GM21381 (cell line): ENCODE measurements around the gene RGS9.
"Not testable (repeated sequence)": the region's sequence is repeated elsewhere in the genome, so short reads cannot be mapped to it uniquely, and the experiment has no call there.

Experiments
- ATAC-seq: cut with Tn5 transposase; IDR thresholded peaks from one replicate; pipeline ENCODE4 v1.9.1; 2021; ENCODE audit warnings: mild to moderate bottlenecking, moderate library complexity; ENCODE audit not compliant: unreplicated experiment

RGS9 gene

GRCh38 chr17:65201331-65201730, 64.2 kb downstream of the RGS9 start:
- no peak for ATAC-seq

DNA sequence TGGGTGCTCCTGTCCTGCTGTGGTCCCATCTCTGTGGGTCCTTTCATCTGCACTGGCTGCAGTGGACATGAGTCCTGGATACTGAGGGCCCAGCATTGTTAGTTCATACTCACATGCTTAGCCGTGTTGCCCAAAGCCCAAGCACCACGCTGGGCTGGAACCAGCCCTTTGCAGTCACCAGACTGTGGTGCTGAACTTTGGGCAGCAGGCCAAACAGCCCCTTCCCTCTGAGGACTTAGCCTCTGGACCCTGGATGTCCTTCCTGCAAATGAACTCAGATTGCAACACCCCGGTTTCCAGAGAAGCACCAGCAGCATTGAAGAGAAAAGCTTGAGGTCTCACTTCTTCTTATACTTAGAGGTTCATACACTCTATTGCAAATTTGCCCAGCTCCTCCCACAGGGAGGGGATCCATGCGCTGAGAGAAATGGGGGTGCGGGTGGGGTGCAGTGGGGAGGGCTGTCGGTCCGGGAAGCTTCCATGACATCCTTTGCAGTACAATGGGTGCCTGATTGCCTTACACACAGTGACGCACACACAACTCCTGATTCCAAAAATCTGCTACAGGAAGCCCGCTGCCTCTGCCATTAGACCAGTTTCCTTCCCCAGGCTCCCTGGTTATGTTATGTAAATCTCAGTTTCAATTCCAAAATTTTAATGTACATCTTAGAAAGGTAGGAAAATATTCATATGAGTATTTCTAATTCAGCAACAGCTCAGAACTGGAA, 65.8 kb downstream of the RGS9 start:
- no peak for ATAC-seq

- no peak for ATAC-seq
Measured at GRCh38 chr17:65204001-65204400, 66.8 kb downstream of the RGS9 start.

DNA sequence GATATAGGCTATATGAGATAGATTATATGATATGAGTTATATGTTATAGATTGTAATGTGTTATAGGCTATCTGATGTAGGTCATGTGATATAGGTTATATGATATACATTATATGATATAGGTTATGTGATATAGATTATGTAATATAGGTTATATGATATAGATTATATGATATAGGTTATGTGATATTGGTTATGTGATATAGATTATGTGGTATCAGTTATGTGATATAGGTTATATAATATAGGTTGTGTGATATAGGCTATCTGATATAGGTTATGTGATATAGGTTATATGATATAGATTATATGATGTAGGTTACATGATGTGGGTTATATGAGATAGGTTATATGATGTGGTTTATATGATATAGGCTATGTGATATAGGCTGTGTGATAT, 68.5 kb downstream of the RGS9 start:
- ATAC-seq, result no peak

DNA sequence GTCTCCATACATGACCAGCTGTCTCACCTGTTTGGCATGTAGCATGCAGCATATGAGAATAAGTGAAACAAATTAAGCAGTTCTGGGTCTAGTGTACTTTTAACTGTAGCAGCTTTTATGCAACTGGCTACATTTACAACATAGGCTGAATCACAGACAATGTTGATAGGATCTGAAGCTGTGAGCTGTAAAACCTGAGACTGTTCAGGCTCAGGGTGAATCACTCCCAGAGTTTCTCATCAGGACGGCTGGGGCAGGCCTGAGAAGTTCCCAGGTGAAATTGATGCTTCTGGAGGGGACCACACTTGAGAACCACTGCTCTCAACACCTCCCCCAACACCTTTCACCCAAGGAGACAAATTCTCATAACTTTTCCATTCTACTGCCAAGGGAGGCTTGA, 70.3 kb downstream of the RGS9 start:
- not testable (repeated sequence) for ATAC-seq

- no peak for ATAC-seq
Measured at GRCh38 chr17:65208717-65209116, 71.5 kb downstream of the RGS9 start.

GRCh38 chr17:65218261-65218660, 81.1 kb downstream of the RGS9 start:
- ATAC-seq, result no peak

DNA sequence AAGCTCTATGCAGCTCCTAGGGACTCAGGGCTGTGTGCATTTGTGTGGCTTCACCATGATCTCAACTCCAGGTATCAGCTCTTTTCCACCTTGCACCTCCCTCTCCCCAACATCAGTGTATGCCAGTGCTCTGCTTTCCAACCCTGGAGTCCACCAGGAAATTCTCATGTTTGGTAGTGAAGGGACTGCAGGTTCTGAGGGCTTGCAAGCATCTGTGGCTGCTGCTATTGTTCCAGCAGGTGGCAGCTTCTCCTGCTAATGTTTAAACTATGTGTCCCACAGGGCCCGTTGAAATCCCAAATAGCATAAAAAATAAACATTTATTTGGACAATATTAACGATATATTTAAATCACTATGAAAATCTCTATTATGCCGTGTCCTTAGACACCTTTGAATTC, 82.0 kb downstream of the RGS9 start:
- ATAC-seq, result no peak

- ATAC-seq, result no peak
Measured at GRCh38 chr17:65219707-65220106, 82.5 kb downstream of the RGS9 start.

- ATAC-seq, result no peak
Measured at GRCh38 chr17:65220732-65221131, 83.6 kb downstream of the RGS9 start.

DNA sequence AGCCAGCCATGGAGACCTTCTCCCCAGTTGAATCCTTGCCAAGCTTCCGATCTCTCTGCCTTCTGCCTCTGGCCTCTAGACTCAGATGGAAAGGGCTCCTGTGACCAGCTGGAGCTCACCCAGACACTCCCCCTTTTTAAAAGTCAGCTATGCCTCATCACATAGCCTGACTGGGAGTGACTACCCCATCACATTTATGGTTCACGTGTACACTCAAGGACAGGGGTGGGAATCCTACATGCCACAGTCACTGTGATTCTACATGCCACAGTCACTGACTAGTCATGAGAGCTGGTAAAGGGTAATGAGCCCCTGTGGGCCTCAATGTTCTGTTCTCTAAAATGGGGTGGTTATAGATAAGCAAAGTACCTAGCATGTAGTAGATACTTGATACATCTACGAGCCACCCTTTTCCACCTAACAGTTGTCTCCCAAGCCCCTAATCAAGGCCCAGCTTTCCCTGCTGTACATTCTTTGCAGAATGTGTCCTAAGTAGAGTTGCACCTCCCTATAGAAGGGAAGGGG, 85.1 kb downstream of the RGS9 start:
- no peak for ATAC-seq

GRCh38 chr17:65225061-65225460, 87.9 kb downstream of the RGS9 start:
- no peak for ATAC-seq

DNA sequence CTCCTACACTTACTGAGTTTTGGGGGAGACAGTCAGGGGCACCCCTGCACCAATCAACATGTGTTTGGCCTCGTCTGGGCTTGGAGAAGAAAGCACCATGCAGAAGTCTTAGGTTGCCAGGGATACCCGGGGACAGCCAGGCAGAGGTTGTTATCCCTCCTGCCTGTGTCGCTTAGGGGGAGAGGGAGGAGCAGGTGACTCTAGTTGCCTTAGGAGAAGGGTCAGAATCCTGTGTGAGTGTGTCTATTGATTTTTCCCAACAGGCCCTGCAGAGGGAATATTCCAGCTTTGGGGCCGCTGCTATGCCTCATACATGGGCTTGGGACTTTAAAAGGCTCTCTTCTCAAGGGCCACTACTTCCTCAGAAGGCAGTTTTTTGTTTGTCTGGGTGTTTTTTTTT, 89.1 kb downstream of the RGS9 start:
- ATAC-seq, result no peak

DNA sequence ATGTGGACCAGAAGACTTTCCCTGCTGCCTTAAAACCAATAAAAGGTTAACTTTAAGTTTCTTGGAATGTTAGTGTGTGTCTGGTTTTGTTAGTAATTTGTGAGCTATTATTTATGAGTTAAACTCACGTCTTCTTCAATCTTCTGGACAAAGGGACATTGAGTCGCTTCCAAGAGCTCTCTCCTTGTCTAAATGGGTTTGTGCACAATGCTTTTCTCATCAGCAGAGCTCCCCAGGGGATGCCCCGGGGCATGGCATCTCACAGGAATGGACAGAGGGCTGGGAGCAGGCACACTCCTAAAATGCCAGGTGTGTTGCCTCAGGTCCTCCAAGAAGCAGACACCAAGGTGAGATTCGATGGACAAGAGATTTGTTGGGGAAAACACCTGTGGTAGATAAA, 90.5 kb downstream of the RGS9 start:
- ATAC-seq, result no peak

GRCh38 chr17:65228287-65228686, 91.1 kb downstream of the RGS9 start:
- ATAC-seq, result no peak

GRCh38 chr17:65228734-65229620, 91.8 kb downstream of the RGS9 start:
- no peak for ATAC-seq

GRCh38 chr17:65229621-65229995, 92.4 kb downstream of the RGS9 start:
- ATAC-seq, result no peak

GRCh38 chr17:65230040-65230439, 92.9 kb downstream of the RGS9 start:
- no peak for ATAC-seq

DNA sequence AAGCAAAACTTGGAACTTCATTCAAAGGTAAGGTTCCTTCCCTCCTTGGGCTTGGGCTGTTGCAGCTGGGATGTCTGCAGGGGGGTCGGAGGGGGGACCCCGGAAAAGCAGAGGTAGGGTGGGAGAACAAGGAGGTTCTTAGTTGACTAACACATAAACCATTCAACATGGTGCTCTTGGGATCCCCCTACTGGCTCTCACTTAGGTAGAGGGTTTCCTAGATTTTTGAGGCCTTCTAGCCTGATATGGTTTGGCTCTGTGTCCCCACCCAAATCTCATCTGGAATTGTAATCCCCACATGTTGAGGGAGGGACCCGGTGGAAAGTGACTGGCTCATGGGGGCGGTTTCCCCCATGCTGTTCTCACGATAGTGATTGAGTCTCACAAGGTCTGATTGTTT, 93.9 kb downstream of the RGS9 start:
- ATAC-seq, result no peak

- ATAC-seq, result peak; percentile 41
Measured at GRCh38 chr17:65231662-65232335, 94.6 kb downstream of the RGS9 start.

DNA sequence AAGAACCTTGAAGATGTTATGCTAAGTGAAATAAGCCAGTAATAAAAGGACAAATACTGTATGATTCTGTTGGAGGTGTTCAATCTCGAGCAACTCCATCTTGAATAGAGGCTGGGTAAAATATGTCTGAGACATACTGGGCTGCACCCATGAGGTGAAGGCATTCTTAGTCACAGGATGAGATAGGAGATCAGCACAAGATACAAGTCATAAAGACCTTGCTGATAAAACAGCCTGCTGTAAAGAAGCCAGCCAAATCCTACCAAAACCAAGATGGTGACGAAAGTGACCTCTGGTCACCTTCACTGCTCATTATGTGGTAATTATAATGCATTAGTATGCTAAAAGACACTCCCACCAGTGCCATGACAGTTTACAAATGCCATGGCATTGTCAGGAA, 98.1 kb downstream of the RGS9 start:
- ATAC-seq, result no peak

DNA sequence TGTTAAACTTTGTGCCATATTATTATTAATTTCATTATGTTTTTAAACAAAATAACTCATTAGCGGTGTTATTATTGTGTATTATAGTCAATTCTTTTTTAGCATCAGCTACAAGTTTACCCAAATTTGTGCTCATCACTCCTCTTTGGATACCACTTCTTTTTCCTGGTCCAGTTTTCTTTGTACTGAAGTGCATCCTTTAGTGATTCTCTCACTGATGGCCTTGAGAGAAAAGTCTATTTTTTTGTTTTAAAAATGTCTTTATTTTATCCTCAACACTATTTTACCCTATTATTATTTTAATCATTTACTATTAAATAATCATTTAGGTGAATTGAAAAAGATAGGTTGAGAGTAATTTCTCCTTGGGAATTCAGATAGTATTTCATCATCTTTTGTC, 99.2 kb downstream of the RGS9 start:
- no peak for ATAC-seq
